ENCODE measurements around the gene PPP1R3F.
"Not testable (repeated sequence)": the region's sequence is repeated elsewhere in the genome, so short reads cannot be mapped to it uniquely, and the experiment has no call there.

DNA sequence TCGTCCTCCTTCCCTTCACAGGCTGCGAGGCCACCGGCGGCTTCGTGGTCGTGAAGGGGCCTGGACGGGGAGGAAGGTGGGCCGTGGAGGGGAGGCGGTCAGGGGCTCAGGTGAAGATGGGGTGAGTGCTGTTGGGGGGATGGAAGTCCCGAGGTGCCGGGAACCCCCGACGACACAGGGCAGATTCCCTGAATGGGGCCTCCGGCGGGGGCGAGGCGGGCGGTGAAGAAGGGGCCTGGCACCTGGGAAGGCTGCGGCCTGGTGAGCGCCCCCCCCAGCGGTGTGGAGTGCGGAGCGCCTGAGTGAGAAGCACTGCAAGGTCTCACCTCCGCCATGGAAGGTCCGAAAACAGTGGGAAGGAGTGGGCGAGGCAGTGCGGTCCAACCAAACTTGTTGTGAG is 52.7 kb downstream of the PPP1R3F start:
- TF ChIP-seq, protein P1, sequence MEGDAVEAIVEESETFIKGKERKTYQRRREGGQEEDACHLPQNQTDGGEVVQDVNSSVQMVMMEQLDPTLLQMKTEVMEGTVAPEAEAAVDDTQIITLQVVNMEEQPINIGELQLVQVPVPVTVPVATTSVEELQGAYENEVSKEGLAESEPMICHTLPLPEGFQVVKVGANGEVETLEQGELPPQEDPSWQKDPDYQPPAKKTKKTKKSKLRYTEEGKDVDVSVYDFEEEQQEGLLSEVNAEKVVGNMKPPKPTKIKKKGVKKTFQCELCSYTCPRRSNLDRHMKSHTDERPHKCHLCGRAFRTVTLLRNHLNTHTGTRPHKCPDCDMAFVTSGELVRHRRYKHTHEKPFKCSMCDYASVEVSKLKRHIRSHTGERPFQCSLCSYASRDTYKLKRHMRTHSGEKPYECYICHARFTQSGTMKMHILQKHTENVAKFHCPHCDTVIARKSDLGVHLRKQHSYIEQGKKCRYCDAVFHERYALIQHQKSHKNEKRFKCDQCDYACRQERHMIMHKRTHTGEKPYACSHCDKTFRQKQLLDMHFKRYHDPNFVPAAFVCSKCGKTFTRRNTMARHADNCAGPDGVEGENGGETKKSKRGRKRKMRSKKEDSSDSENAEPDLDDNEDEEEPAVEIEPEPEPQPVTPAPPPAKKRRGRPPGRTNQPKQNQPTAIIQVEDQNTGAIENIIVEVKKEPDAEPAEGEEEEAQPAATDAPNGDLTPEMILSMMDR (IDR thresholded peaks at IDR 0.05), result not testable (repeated sequence)
- not testable (repeated sequence) for TF ChIP-seq POLR2A (IDR thresholded peaks at IDR 0.05)
